Measurements from ENCODE around the gene PDE4C. TPM values are rescaled to one million over a fixed set of nuclear protein-coding genes. Genes with fewer than 3 reads are reported as not detected.

The PDE4C gene
- total RNA-seq, 1 experiment from 2014 or later = 3.0 TPM

GRCh38 chr19:18202778-18203407 is 23.3 kb downstream of the PDE4C start (continued):
- TF ChIP-seq FOXP4 (CRISPR knock-in tag; IDR thresholded peaks at IDR 0.05) (no peak), ATF6 (CRISPR knock-in tag; IDR thresholded peaks at IDR 0.05) (no peak), RELA (CRISPR knock-in tag; IDR thresholded peaks at IDR 0.05; ENCODE audit: borderline replicate concordance) (no peak), MYBL2 (CRISPR knock-in tag; IDR thresholded peaks at IDR 0.05) (no peak), STAT6 (CRISPR knock-in tag; conservative IDR thresholded peaks at IDR 0.05; ENCODE audit: low read depth) (no peak)

GRCh38 chr19:18202397-18202777 is 23.9 kb downstream of the PDE4C start:
- Mint-ChIP-seq H3K27me3 (ENCODE audit: low read depth) (no peaks in the 10 kb centered on the region), H3K4me1 (peaks cover 15% of the 10 kb centered on the region), H3K4me3 (peak overlapping the region; percentile 41), H3K36me3 (peaks cover 30% of the 10 kb centered on the region), H3K9me3 (no peaks in the 10 kb centered on the region), H3K27ac (peak overlapping the region; percentile 63)
- DNase-seq (ENCODE audit: low spot score) (no peak), ATAC-seq (no peak)
- ChIA-PET POLR2A (no interaction called here), CTCF (interaction anchor here (1.0 to 9.7 kb wide), 5 partner anchors 18 to 77 kb away, joined by 5 to 369 read pairs (median 57); partner anchors contain the start of gene JUND)
- TF ChIP-seq JAZF1 (CRISPR knock-in tag; IDR thresholded peaks at IDR 0.05) = no peak

- ATAC-seq (no peak), DNase-seq (ENCODE audit: low spot score) (no peak)
- TF ChIP-seq TCF7 (CRISPR knock-in tag; IDR thresholded peaks at IDR 0.05; ENCODE audit: low read depth) = no peak
- TF ChIP-seq ZNF532 (CRISPR knock-in tag; IDR thresholded peaks at IDR 0.05; ENCODE audit: borderline replicate concordance) = no peak
- TF ChIP-seq FOXK1 (CRISPR knock-in tag; IDR thresholded peaks at IDR 0.05) = no peak
- Mint-ChIP-seq H3K36me3 (peaks cover 33% of the 10 kb centered on the region), H3K9me3 (no peaks in the 10 kb centered on the region), H3K27me3 (ENCODE audit: low read depth) (no peaks in the 10 kb centered on the region), H3K4me3 (no peak overlapping the region), H3K27ac (no peak overlapping the region), H3K4me1 (peaks cover 24% of the 10 kb centered on the region)
- POLR2A ChIA-PET = interaction anchor here (0.6 kb wide), 1 partner anchor 17 kb away, joined by 4 read pairs; no protein-coding TSS in a partner anchor
- CTCF ChIA-PET = interaction anchor here (0.6 to 1.2 kb wide), 4 partner anchors 32 to 85 kb away, joined by 3 to 5 read pairs (median 4); no protein-coding TSS in a partner anchor
Observed at GRCh38 chr19:18198374-18198773, 27.9 kb downstream of the PDE4C start.
